ENCODE measurements around the gene PAPPA2.

The PAPPA2 gene

GRCh38 chr1:176768532-176768931, 305.6 kb downstream of the PAPPA2 start:
- no peak for TF ChIP-seq ZFX (IDR thresholded peaks at IDR 0.05)
- TF ChIP-seq, protein P1, sequence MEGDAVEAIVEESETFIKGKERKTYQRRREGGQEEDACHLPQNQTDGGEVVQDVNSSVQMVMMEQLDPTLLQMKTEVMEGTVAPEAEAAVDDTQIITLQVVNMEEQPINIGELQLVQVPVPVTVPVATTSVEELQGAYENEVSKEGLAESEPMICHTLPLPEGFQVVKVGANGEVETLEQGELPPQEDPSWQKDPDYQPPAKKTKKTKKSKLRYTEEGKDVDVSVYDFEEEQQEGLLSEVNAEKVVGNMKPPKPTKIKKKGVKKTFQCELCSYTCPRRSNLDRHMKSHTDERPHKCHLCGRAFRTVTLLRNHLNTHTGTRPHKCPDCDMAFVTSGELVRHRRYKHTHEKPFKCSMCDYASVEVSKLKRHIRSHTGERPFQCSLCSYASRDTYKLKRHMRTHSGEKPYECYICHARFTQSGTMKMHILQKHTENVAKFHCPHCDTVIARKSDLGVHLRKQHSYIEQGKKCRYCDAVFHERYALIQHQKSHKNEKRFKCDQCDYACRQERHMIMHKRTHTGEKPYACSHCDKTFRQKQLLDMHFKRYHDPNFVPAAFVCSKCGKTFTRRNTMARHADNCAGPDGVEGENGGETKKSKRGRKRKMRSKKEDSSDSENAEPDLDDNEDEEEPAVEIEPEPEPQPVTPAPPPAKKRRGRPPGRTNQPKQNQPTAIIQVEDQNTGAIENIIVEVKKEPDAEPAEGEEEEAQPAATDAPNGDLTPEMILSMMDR (conservative IDR thresholded peaks at IDR 0.05) = no peak
- no peak overlapping the region for H3K27ac ChIP-seq

- H3K27ac ChIP-seq = no peak overlapping the region
- TF ChIP-seq ZFX (IDR thresholded peaks at IDR 0.05) = no peak
- TF ChIP-seq, protein P1 (conservative IDR thresholded peaks at IDR 0.05) = no peak
These were observed 307.1 kb downstream of the PAPPA2 start for GRCh38 chr1:176770066-176770465.

GRCh38 chr1:176773038-176773437, 310.1 kb downstream of the PAPPA2 start:
- TF ChIP-seq, protein P1 (conservative IDR thresholded peaks at IDR 0.05) = no peak
- TF ChIP-seq ZFX (IDR thresholded peaks at IDR 0.05) = no peak
- no peak overlapping the region for H3K27ac ChIP-seq

GRCh38 chr1:176774224-176774623, 311.2 kb downstream of the PAPPA2 start:
- H3K27ac ChIP-seq = no peak overlapping the region
- no peak for TF ChIP-seq ZFX (IDR thresholded peaks at IDR 0.05)
- TF ChIP-seq, protein P1 (conservative IDR thresholded peaks at IDR 0.05) = no peak

GRCh38 chr1:176775378-176775777, 312.4 kb downstream of the PAPPA2 start:
- no peak overlapping the region for H3K27ac ChIP-seq
- TF ChIP-seq, protein P1 (conservative IDR thresholded peaks at IDR 0.05) = no peak
- no peak for TF ChIP-seq ZFX (IDR thresholded peaks at IDR 0.05)

DNA sequence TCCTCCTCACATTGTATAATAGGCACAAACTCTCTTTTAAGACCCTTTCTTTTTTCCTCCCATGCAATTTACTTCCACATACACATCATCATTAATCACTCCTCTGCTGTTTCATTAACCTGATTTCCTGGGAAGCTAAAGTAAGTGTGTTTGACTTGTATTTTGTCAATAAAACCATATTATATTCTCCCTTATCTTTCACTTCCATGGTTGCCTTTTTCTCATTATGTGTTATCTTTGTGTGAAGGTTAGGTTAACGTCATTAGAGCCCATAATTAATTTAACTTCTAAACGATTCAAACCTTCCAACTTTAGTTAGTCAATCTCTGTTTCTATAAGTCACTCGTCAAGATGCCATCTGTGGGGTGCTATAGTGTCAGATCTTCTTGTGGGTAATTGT, 313.0 kb downstream of the PAPPA2 start:
- no peak for TF ChIP-seq ZFX (IDR thresholded peaks at IDR 0.05)
- TF ChIP-seq, protein P1 (conservative IDR thresholded peaks at IDR 0.05) = no peak
- no peak overlapping the region for H3K27ac ChIP-seq

GRCh38 chr1:176778056-176778455, 315.1 kb downstream of the PAPPA2 start:
- no peak overlapping the region for H3K27ac ChIP-seq
- TF ChIP-seq ZFX (IDR thresholded peaks at IDR 0.05) = no peak
- TF ChIP-seq, protein P1 (conservative IDR thresholded peaks at IDR 0.05) = no peak
